ENCODE data around the gene HECW1.

The HECW1 gene

DNA sequence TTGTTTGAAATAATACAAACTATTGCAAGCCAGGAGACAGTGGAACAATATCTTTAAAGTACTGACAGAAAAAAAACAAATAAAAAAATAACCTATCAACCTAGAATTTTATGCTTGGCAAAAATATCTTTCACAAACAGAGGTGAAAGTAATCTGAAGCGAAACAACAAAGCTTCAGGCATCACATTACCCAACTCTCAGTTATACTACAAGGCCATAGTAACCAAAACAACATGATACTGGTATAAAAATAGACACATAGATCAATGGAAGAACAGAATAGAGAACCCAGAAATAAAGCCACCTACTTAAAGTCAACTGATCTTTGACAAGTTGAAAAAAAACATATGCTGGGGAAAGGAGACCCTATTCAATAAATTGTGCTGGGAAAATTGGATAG is 26.5 kb upstream of the HECW1 start:
- no peaks in the 10 kb centered on the region for H3K36me3 ChIP-seq (ENCODE audit: control insufficient read depth, insufficient read depth, low read length)
- H3K27me3 ChIP-seq (ENCODE audit: control insufficient read depth, insufficient read depth, low read length), result no peaks in the 10 kb centered on the region
- no peaks in the 10 kb centered on the region for H3K9me3 ChIP-seq (ENCODE audit: control insufficient read depth, insufficient read depth, low read length)
- no peak overlapping the region for H3K9ac ChIP-seq (ENCODE audit: low read depth, low read length)
- H3K4me1 ChIP-seq (ENCODE audit: control insufficient read depth, insufficient read depth, low read length), result no peaks in the 10 kb centered on the region
- H3K4me3 ChIP-seq (ENCODE audit: low read depth, low read length), result no peak overlapping the region

DNA sequence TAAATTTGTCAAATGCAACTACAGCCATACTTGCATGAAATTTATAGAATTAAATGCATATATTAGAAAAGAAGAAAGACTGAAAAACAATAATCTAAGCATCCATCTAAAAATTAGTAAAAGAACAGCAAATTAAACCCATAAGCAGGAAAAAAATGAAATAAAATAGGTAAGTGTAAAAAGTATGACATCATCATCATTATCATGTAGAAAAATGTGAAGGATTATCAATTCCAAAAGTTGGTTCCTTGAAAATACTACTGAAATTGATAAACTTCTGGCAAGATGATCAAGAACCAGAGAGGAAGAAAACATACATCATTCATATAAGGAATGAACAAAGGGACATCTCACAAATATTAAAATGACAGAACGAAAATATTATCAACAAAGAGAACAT is 19.6 kb upstream of the HECW1 start:
- H3K4me1 ChIP-seq (ENCODE audit: control insufficient read depth, insufficient read depth, low read length), result no peaks in the 10 kb centered on the region
- no peaks in the 10 kb centered on the region for H3K9me3 ChIP-seq (ENCODE audit: control insufficient read depth, insufficient read depth, low read length)
- no peaks in the 10 kb centered on the region for H3K36me3 ChIP-seq (ENCODE audit: control insufficient read depth, insufficient read depth, low read length)

DNA sequence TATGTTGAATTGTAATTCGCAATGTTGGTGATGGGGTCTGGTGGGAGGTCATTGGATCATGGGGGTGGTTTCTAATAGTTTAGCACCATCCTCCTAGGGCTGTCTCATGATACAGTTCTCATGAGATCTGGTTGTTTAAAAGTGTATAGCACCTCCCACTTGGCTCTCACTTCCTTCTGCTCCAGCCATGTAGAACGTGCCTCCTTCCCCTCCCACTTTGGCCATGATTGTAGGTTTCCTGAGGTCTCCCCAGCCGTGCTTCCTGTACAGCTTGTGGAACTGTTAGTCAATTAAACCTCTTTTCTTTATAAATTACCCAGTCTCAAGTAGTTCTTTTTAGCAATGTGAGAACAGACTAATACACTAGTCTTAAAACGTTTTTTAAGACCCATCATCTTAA is 15.6 kb upstream of the HECW1 start:
- H3K4me3 ChIP-seq (ENCODE audit: low read depth, low read length), result no peak overlapping the region
- H3K4me1 ChIP-seq (ENCODE audit: control insufficient read depth, insufficient read depth, low read length), result no peaks in the 10 kb centered on the region
- no peaks in the 10 kb centered on the region for H3K9me3 ChIP-seq (ENCODE audit: control insufficient read depth, insufficient read depth, low read length)
- no peak overlapping the region for H3K9ac ChIP-seq (ENCODE audit: low read depth, low read length)
- H3K27me3 ChIP-seq (ENCODE audit: control insufficient read depth, insufficient read depth, low read length), result no peaks in the 10 kb centered on the region
- no peaks in the 10 kb centered on the region for H3K36me3 ChIP-seq (ENCODE audit: control insufficient read depth, insufficient read depth, low read length)

More for the DNA sequence above, 19.6 kb upstream of the HECW1 start:
- no peak overlapping the region for H3K9ac ChIP-seq (ENCODE audit: low read depth, low read length)
- no peak overlapping the region for H3K4me3 ChIP-seq (ENCODE audit: low read depth, low read length)
- H3K27me3 ChIP-seq (ENCODE audit: control insufficient read depth, insufficient read depth, low read length), result no peaks in the 10 kb centered on the region

DNA sequence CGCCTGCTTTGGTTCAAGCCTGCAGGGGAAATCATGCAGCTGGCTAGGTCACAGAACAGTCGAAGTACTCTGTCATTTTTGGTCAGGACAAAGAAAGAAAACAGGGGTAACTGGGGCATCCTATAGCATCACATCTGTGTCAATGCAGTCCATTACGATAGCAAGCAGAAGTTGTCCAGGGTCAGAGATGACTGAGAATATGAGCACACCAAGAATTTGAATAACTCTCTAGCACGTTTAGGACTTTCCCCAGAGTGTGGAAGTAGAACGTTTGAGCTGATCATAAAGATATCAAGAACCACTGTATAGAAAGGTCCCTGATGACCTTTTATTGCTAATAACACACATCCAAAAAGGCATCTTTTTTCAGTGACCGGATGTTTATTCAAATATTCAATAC is 12.7 kb upstream of the HECW1 start:
- H3K27me3 ChIP-seq (ENCODE audit: control insufficient read depth, insufficient read depth, low read length), result no peaks in the 10 kb centered on the region

DNA sequence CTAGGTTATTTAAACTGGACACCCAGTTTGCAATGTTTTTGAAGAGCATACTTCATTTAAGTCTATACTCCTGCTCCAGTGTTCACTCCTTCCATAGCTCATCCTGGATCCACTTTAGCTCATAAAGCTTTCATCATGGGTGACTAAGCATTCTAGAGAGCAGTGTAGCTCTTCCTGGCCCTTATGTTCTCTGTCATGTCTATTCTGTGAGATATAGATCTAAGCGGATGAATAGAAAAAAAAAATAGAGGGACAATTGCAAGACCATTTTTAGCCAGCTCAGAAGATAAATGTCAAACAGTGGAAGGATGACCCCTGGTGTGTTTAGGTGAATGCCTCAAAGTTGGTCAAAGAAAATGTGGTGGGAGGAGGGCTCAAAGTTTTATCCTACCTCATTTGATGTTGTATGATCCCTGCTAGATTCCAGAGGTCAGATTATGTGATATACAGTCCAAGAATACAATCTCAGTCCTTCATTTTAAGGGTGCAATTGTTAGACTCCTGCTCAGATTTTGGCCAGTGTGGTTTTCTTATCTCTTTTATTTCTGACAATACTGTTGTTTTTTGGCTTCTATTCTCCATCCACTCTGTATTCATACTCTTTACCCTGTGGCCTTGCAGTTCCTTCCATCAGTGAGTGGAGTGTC is 7.5 kb upstream of the HECW1 start:
- Histone ChIP-seq H3K36me3 (ENCODE audit: control insufficient read depth, insufficient read depth, low read length) (no peaks in the 10 kb centered on the region), H3K9me3 (ENCODE audit: control insufficient read depth, insufficient read depth, low read length) (no peaks in the 10 kb centered on the region), H3K9ac (ENCODE audit: low read depth, low read length) (no peak overlapping the region), H3K27me3 (ENCODE audit: control insufficient read depth, insufficient read depth, low read length) (no peaks in the 10 kb centered on the region), H3K4me3 (ENCODE audit: low read depth, low read length) (no peak overlapping the region), H3K4me1 (ENCODE audit: control insufficient read depth, insufficient read depth, low read length) (peaks cover 6% of the 10 kb centered on the region)

More for the DNA sequence above, 12.7 kb upstream of the HECW1 start:
- H3K4me3 ChIP-seq (ENCODE audit: low read depth, low read length), result no peak overlapping the region
- H3K4me1 ChIP-seq (ENCODE audit: control insufficient read depth, insufficient read depth, low read length), result no peaks in the 10 kb centered on the region
- no peak overlapping the region for H3K9ac ChIP-seq (ENCODE audit: low read depth, low read length)
- H3K9me3 ChIP-seq (ENCODE audit: control insufficient read depth, insufficient read depth, low read length), result no peaks in the 10 kb centered on the region
- no peaks in the 10 kb centered on the region for H3K36me3 ChIP-seq (ENCODE audit: control insufficient read depth, insufficient read depth, low read length)

DNA sequence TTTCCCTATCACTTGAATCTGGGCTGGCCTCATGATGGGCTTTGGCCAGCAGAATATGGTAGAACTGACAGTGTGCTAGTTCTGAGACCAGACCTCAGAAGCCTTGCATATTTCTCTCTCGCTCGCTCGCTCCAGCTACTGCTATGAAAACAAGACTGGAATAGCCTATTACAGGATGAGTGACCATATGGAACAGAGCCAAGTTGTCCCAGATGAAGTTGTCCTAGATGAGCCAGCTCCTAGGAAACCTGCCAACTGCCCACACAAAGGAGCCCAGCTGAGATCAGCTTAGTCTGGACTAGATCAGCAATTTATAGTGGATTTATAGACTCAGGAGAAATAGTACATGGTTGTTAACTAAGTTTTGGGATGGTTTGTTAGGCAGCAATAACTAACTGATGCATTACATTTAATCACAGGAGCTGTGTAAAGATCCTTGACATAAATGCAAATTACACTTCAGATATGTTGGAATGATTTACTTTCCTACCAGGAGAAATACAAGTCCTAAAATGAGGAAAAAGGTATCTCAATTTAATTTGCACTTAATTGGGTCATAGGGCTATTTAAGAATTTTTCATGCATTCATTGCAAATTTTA is 6.8 kb upstream of the HECW1 start:
- Histone ChIP-seq H3K4me3 (ENCODE audit: low read depth, low read length) (no peak overlapping the region), H3K9ac (ENCODE audit: low read depth, low read length) (no peak overlapping the region), H3K36me3 (ENCODE audit: control insufficient read depth, insufficient read depth, low read length) (no peaks in the 10 kb centered on the region), H3K4me1 (ENCODE audit: control insufficient read depth, insufficient read depth, low read length) (peaks cover 6% of the 10 kb centered on the region), H3K27me3 (ENCODE audit: control insufficient read depth, insufficient read depth, low read length) (no peaks in the 10 kb centered on the region), H3K9me3 (ENCODE audit: control insufficient read depth, insufficient read depth, low read length) (no peaks in the 10 kb centered on the region)

DNA sequence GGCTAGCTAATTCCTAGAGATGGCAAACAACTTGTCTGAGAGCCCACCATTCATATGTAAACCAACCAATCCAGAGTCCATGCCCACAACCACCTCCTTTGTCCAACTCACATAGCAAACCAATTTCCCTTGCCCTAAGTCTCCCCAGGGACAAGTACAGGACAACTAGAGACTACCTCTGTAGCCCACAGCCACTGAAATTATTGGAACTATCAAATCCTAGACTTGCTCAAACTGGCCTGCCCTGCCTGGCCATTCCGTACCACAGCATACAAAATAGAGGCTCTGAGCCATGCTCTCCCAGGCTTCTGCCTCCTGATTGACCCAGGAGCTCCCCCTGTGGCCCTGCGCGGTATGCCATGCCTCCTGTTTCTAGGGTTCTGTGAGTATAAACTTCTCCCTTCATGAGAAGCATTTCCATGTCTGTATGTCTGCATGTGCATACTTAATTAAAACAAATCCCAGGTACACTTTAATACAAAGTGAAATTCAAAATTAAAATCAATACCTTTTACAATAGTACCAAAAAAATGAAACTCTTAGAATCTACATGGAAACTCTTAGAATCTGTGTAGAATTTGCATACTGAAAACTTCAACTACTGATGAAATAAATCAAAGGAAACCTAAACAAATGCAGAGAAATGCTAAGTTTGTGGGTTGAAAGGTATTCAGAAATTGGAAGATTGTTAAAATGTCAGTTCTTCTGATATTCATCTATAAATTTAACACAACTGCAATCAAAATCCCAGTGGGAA is 4.0 kb upstream of the HECW1 start:
- H3K9me3 ChIP-seq (ENCODE audit: control insufficient read depth, insufficient read depth, low read length), result no peaks in the 10 kb centered on the region
- H3K4me3 ChIP-seq (ENCODE audit: low read depth, low read length), result peak overlapping the region; percentile 24
- peaks cover 6% of the 10 kb centered on the region for H3K4me1 ChIP-seq (ENCODE audit: control insufficient read depth, insufficient read depth, low read length)
- H3K36me3 ChIP-seq (ENCODE audit: control insufficient read depth, insufficient read depth, low read length), result no peaks in the 10 kb centered on the region
- no peak overlapping the region for H3K9ac ChIP-seq (ENCODE audit: low read depth, low read length)
- H3K27me3 ChIP-seq (ENCODE audit: control insufficient read depth, insufficient read depth, low read length), result peaks cover 16% of the 10 kb centered on the region

DNA sequence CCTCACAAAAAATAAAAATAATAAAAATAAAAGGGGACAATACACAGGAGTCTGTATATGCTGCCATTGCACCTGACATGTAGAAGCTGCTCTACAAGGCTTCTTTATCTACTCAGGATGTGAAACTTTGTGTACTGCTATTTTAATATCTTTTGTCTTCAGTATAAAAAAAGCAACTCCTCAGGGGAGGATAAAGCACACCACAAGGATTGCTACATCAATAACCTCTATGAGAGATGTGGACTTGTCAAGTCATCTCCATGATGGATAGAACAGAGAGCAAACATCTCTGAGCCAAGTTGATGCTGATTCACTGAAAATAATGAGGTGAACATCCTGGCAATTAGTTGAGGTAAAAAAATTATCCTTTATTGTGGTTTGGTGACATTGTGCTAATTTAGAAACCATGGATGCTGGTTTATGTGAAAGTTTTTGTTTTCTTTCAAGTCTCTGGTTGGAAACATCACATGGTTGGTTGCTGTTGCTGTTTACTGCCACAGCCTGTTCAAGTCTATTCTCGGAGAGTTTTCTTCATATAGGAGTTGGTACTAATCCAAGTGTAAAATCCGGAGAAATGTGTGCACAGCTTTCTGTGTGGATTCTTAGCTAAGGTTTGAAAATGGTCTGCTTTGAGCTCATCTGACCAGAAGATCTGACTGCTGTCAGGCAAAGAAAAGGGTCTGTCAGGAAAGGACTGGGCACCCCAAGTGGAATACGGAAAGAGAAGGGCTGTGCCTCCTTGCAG is 1.5 kb upstream of the HECW1 start:
- H3K27me3 ChIP-seq (ENCODE audit: control insufficient read depth, insufficient read depth, low read length), result peaks cover 32% of the 10 kb centered on the region
- no peaks in the 10 kb centered on the region for H3K36me3 ChIP-seq (ENCODE audit: control insufficient read depth, insufficient read depth, low read length)
- H3K9ac ChIP-seq (ENCODE audit: low read depth, low read length), result no peak overlapping the region
- no peak overlapping the region for H3K4me3 ChIP-seq (ENCODE audit: low read depth, low read length)
- H3K9me3 ChIP-seq (ENCODE audit: control insufficient read depth, insufficient read depth, low read length), result no peaks in the 10 kb centered on the region
- peaks cover 20% of the 10 kb centered on the region for H3K4me1 ChIP-seq (ENCODE audit: control insufficient read depth, insufficient read depth, low read length)

DNA sequence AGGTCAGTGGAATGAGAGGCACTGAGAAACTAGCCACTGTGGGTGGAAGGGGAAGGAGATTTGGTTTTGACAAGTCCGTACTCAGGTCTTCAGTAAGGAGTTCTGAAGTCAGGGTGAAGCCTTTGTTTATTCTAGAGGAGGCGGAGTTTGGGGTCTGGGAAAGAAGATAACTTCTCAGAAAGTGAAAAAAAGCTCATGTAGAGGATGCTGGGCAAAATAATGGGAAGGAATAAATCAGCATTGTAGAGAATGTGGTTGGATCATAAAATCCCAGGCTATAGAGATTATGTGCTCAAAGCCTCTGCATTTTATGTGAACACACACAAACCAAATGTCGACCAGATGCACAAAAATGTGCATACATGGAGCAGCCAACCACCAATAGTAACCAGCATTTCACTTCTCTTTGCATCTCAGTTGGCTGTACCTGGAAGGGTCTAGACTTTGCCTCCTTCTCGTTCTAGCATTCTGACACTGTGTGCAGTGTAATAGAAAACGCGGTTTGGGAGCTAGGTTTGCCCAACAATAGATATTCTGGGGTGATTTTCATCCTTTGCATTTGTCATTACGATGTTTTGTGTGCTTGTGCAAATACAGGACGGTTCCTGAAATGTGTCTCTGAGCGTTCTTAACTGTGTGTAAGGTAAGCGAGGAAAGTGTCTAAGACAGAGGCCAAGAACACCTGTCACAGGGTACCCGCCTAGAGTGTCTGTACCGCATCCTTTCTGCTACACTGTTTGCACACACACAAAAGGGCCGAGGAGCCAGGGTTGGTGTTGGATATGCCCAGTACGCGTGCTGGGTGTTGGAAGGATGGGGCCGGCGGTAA is 603 bp upstream of the HECW1 start:
- H3K4me3 ChIP-seq (ENCODE audit: low read depth, low read length), result peak overlapping the region; percentile 78
- H3K27me3 ChIP-seq (ENCODE audit: control insufficient read depth, insufficient read depth, low read length), result peaks cover 32% of the 10 kb centered on the region
- peaks cover 20% of the 10 kb centered on the region for H3K4me1 ChIP-seq (ENCODE audit: control insufficient read depth, insufficient read depth, low read length)
- H3K9me3 ChIP-seq (ENCODE audit: control insufficient read depth, insufficient read depth, low read length), result no peaks in the 10 kb centered on the region
- no peaks in the 10 kb centered on the region for H3K36me3 ChIP-seq (ENCODE audit: control insufficient read depth, insufficient read depth, low read length)
- H3K9ac ChIP-seq (ENCODE audit: low read depth, low read length), result no peak overlapping the region

DNA sequence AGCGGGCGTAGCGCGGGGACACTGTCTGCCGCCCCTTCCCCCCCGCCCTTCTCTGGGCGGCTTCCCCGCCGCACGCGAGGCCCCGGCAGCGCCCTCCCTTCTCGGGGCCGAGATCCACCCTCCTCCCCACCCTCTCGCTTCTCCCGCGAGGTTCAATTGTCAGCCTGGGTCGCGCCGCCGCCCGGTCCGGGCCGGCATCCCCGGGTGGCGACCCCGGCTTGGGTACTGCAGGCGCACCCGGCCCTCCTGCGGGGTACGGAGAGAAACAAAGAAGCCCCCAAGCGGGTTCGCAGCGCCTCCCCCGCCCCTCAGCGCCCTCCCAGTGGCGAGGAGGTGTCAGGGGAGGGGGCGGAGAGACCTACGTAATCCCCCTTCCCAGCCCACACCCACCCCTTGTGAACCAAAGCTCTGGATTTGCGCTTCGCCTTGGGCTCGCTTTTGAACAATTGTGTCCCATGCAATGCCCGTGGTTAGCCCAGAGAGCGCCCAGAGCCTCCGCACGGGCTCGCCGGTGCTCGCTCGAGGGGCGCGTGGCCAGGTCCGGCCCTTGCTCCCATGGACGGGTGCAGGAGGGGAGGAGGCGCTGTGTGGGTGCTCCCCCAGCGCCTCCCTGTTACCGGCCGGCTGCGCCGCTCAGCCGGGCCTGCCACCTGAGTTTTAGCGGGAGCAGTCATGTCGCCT is 634 bp downstream of the HECW1 start:
- peak overlapping the region; percentile 78 for H3K4me3 ChIP-seq (ENCODE audit: low read depth, low read length)
- H3K4me1 ChIP-seq (ENCODE audit: control insufficient read depth, insufficient read depth, low read length), result peaks cover 17% of the 10 kb centered on the region
- peaks cover 32% of the 10 kb centered on the region for H3K27me3 ChIP-seq (ENCODE audit: control insufficient read depth, insufficient read depth, low read length)
- no peaks in the 10 kb centered on the region for H3K36me3 ChIP-seq (ENCODE audit: control insufficient read depth, insufficient read depth, low read length)
- no peaks in the 10 kb centered on the region for H3K9me3 ChIP-seq (ENCODE audit: control insufficient read depth, insufficient read depth, low read length)
- no peak overlapping the region for H3K9ac ChIP-seq (ENCODE audit: low read depth, low read length)

Measured in iPS-15b (cell line).